Glutamatergic neuron (in vitro differentiated cells): ENCODE measurements around the gene ADCK2. TPM values are rescaled to one million over a fixed set of nuclear protein-coding genes. Genes with fewer than 3 reads are reported as not detected.
A peak's percentile ranks its signal among the peaks of the same experiment; 100 is the strongest.

Source experiments
- DNase-seq: peaks from one replicate; pipeline ENCODE4 v3.0.0; 2022
- H3K27ac Mint-ChIP-seq: one replicate; pipeline ENCODE4 v1.8.0; 2020; ENCODE audit warnings: mild to moderate bottlenecking, mixed read lengths, inconsistent platforms; ENCODE audit not compliant: unreplicated experiment
- H3K27me3 Mint-ChIP-seq: one replicate; pipeline ENCODE4 v1.8.0; 2020; ENCODE audit warnings: mild to moderate bottlenecking, moderate library complexity, mixed read lengths, inconsistent platforms; ENCODE audit not compliant: unreplicated experiment
- H3K36me3 Mint-ChIP-seq: one replicate; pipeline ENCODE4 v1.8.0; 2020; ENCODE audit warnings: mild to moderate bottlenecking, mixed read lengths, inconsistent platforms; ENCODE audit not compliant: unreplicated experiment
- H3K4me1 Mint-ChIP-seq: one replicate; pipeline ENCODE4 v1.8.0; 2020; ENCODE audit warnings: mild to moderate bottlenecking, low read depth, mixed read lengths, inconsistent platforms; ENCODE audit not compliant: unreplicated experiment
- H3K4me3 Mint-ChIP-seq: one replicate; pipeline ENCODE4 v1.8.0; 2020; ENCODE audit warnings: mild to moderate bottlenecking, mixed read lengths, inconsistent platforms; ENCODE audit not compliant: unreplicated experiment
- H3K9me3 Mint-ChIP-seq: one replicate; pipeline ENCODE4 v1.8.0; 2020; ENCODE audit warnings: mild to moderate bottlenecking, moderate library complexity, mixed read lengths, inconsistent platforms; ENCODE audit not compliant: unreplicated experiment
- total RNA-seq: library from RNA; stranded (reverse); fragmentation: NEBNext Ultra II Directional; extraction: Animal tissue kit (Norgen Biotek cat#: 25700); gene quantifications from one replicate; pipeline ENCODE4 v1.2.1, GENCODE V29; 2021; ENCODE audit not compliant: unreplicated experiment
- TF ChIP-seq, protein P1 (sequence below): fragments of 200-600 bp; sonication (generic); IDR thresholded peaks from one replicate; pipeline ENCODE4 v1.5.0; 2021; ENCODE audit not compliant: partially characterized antibody, unreplicated experiment

Gene ADCK2
- total RNA-seq, 1 donor from 2014 or later, result 9.1 TPM

- DNase-seq, result no peak
- TF ChIP-seq, protein P1, sequence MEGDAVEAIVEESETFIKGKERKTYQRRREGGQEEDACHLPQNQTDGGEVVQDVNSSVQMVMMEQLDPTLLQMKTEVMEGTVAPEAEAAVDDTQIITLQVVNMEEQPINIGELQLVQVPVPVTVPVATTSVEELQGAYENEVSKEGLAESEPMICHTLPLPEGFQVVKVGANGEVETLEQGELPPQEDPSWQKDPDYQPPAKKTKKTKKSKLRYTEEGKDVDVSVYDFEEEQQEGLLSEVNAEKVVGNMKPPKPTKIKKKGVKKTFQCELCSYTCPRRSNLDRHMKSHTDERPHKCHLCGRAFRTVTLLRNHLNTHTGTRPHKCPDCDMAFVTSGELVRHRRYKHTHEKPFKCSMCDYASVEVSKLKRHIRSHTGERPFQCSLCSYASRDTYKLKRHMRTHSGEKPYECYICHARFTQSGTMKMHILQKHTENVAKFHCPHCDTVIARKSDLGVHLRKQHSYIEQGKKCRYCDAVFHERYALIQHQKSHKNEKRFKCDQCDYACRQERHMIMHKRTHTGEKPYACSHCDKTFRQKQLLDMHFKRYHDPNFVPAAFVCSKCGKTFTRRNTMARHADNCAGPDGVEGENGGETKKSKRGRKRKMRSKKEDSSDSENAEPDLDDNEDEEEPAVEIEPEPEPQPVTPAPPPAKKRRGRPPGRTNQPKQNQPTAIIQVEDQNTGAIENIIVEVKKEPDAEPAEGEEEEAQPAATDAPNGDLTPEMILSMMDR, result no peak
- peaks cover 14% of the 10 kb centered on the region for H3K27me3 Mint-ChIP-seq
- H3K4me1 Mint-ChIP-seq, result peaks cover 31% of the 10 kb centered on the region
- H3K27ac Mint-ChIP-seq, result no peak overlapping the region
- H3K4me3 Mint-ChIP-seq, result peak overlapping the region; percentile 95
- peaks cover 23% of the 10 kb centered on the region for H3K9me3 Mint-ChIP-seq
- H3K36me3 Mint-ChIP-seq, result no peaks in the 10 kb centered on the region
These were observed 35.3 kb upstream of the ADCK2 start for GRCh38 chr7:140637400-140637799.

- peaks cover 31% of the 10 kb centered on the region for H3K4me1 Mint-ChIP-seq
- no peaks in the 10 kb centered on the region for H3K36me3 Mint-ChIP-seq
- peaks cover 15% of the 10 kb centered on the region for H3K27me3 Mint-ChIP-seq
- H3K9me3 Mint-ChIP-seq, result peaks cover 22% of the 10 kb centered on the region
- DNase-seq, result peak; percentile 42
- TF ChIP-seq, protein P1, result no peak
- H3K27ac Mint-ChIP-seq, result peak overlapping the region; percentile 81
- peak overlapping the region; percentile 95 for H3K4me3 Mint-ChIP-seq
These were observed 34.5 kb upstream of the ADCK2 start for GRCh38 chr7:140638173-140638791.

- TF ChIP-seq, protein P1, result no peak
- H3K27me3 Mint-ChIP-seq, result peaks cover 17% of the 10 kb centered on the region
- H3K9me3 Mint-ChIP-seq, result peaks cover 21% of the 10 kb centered on the region
- peak; percentile 42 for DNase-seq
- H3K36me3 Mint-ChIP-seq, result no peaks in the 10 kb centered on the region
- H3K4me1 Mint-ChIP-seq, result peaks cover 32% of the 10 kb centered on the region
- H3K27ac Mint-ChIP-seq, result peak overlapping the region; percentile 99
- H3K4me3 Mint-ChIP-seq, result peak overlapping the region; percentile 95
These were observed 33.2 kb upstream of the ADCK2 start for GRCh38 chr7:140639366-140640053.

DNA sequence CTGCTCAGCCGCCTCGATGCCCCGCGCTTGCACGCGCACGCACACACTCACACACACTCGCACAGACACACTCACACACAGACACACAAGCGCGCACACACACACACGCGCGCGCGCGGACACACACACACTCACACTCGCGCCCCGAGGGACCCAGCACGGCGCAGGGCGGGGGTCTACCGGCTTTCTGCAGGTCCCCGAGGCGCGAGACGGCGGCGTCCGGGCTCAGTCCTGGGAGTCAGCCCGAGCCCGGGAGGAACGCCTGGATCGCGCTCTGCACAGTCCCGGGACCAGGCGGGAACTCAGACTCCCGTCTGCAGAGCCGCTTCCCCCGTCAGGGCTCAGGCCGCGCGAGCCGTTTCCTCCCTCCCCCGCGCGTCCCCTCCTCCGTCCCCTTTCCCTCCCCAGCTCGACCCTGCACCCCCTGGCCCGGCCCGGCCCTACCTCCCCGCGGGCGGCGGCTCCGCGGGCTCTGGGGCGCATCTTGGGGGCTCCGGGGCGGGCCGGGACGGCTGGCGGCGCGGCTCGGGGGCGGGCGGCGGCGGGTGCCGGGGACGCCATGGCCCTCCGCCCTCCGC is 32.6 kb upstream of the ADCK2 start:
- H3K27me3 Mint-ChIP-seq, result peaks cover 17% of the 10 kb centered on the region
- peaks cover 22% of the 10 kb centered on the region for H3K9me3 Mint-ChIP-seq
- no peaks in the 10 kb centered on the region for H3K36me3 Mint-ChIP-seq
- peak; percentile 75 for DNase-seq
- TF ChIP-seq, protein P1, result no peak
- peak overlapping the region; percentile 95 for H3K4me3 Mint-ChIP-seq
- H3K4me1 Mint-ChIP-seq, result peaks cover 34% of the 10 kb centered on the region
- peak overlapping the region; percentile 99 for H3K27ac Mint-ChIP-seq
